Liver (tissue), 9 donors: ENCODE data around the gene UBA7. TPM values are rescaled to one million over a fixed set of nuclear protein-coding genes. Genes with fewer than 3 reads are reported as not detected.

Experiments used
- DNase-seq: peaks from one replicate; pipeline ENCODE4 v3.0.0-alpha.2; 2017; ENCODE audit warnings: low spot score
- H3K27ac ChIP-seq, 2 donors: one replicate each; pipeline ENCODE4 v1.7.0; 2013; ENCODE audit warnings: inconsistent platforms in 2 of 2, low read length in 2 of 2, control low read depth in 1 of 2, low read depth in 1 of 2, mild to moderate bottlenecking in 1 of 2
- H3K27me3 ChIP-seq, 4 donors: one replicate each; pipeline versions ENCODE4 v1.6.1 to v1.7.0; 2013; ENCODE audit warnings: low read length in 3 of 4, inconsistent platforms in 1 of 4, mild to moderate bottlenecking in 1 of 4, moderate library complexity in 1 of 4; ENCODE audit not compliant: control insufficient read depth in 4 of 4, insufficient read depth in 4 of 4
- H3K36me3 ChIP-seq, 4 donors: one replicate each; pipeline versions ENCODE4 v1.6.1 to v1.7.0; 2013; ENCODE audit warnings: low read length in 3 of 4, mild to moderate bottlenecking in 3 of 4, low read depth in 1 of 4, moderate library complexity in 1 of 4; ENCODE audit not compliant: control insufficient read depth in 4 of 4, insufficient read depth in 3 of 4
- H3K4me1 ChIP-seq, 4 donors: one replicate each; pipeline versions ENCODE4 v1.6.1 to v1.7.0; 2013; ENCODE audit warnings: low read length in 3 of 4, mild to moderate bottlenecking in 3 of 4, moderate library complexity in 1 of 4; ENCODE audit not compliant: control insufficient read depth in 4 of 4, insufficient read depth in 4 of 4
- H3K4me3 ChIP-seq, 3 donors: one replicate each; pipeline versions ENCODE4 v1.6.1 to v1.7.0; 2013; ENCODE audit warnings: low read length in 3 of 3, control low read depth in 1 of 3, low read depth in 1 of 3, mild to moderate bottlenecking in 1 of 3
- H3K9ac ChIP-seq, 2 donors: one replicate each; pipeline ENCODE4 v1.7.0; 2013; ENCODE audit warnings: low read length in 2 of 2, mild to moderate bottlenecking in 2 of 2, moderate library complexity in 2 of 2, control low read depth in 1 of 2, low read depth in 1 of 2
- H3K9me3 ChIP-seq, 4 donors: one replicate each; pipeline versions ENCODE4 v1.6.1 to v1.7.0; 2013; ENCODE audit warnings: low read length in 3 of 4; ENCODE audit not compliant: control insufficient read depth in 4 of 4
- CTCF ChIP-seq: fragments of 150-350 bp; IDR thresholded peaks from 2 replicates; pipeline ENCODE4 v1.5.1; 2017; ENCODE audit warnings: improper control_type of control experiment, low read depth, low read length; ENCODE audit not compliant: missing input control
- EGR1 ChIP-seq, 2 donors: IDR thresholded peaks; 2 replicates each; pipeline ENCODE4 v1.6.1; 2016 to 2018; ENCODE audit warnings: antibody characterized with exemption in 2 of 2, low read depth in 2 of 2
- FOXA1 ChIP-seq: IDR thresholded peaks from 2 replicates; pipeline ENCODE4 v1.6.1; 2016; ENCODE audit warnings: antibody characterized with exemption
- FOXA2 ChIP-seq: IDR thresholded peaks from 2 replicates; pipeline ENCODE4 v1.6.1; 2016; ENCODE audit warnings: antibody characterized with exemption
- GABPA ChIP-seq, 2 donors: IDR thresholded peaks in 1 of 2; conservative IDR thresholded peaks in 1 of 2; 2 replicates each; pipeline ENCODE4 v1.6.1; 2016; ENCODE audit warnings: antibody characterized with exemption in 2 of 2, mild to moderate bottlenecking in 1 of 2, moderate library complexity in 1 of 2
- HNF4A ChIP-seq, 2 donors: conservative IDR thresholded peaks; 2 replicates each; pipeline ENCODE4 v1.6.1; 2016; ENCODE audit warnings: antibody characterized with exemption in 2 of 2, mild to moderate bottlenecking in 2 of 2
- HNF4G ChIP-seq: IDR thresholded peaks from 2 replicates; pipeline ENCODE4 v1.6.1; 2016; ENCODE audit warnings: antibody characterized with exemption
- JUND ChIP-seq, 2 donors: IDR thresholded peaks; 2 replicates each; pipeline ENCODE4 v1.6.1; 2016; ENCODE audit warnings: antibody characterized with exemption in 2 of 2
- MAX ChIP-seq: IDR thresholded peaks from 2 replicates; pipeline ENCODE4 v1.6.1; 2016; ENCODE audit warnings: antibody characterized with exemption
- NR2F2 ChIP-seq: IDR thresholded peaks from 2 replicates; pipeline ENCODE4 v1.6.1; 2016; ENCODE audit warnings: antibody characterized with exemption
- RAD21 ChIP-seq, 2 donors: IDR thresholded peaks; 2 replicates each; pipeline ENCODE4 v1.6.1; 2016; ENCODE audit warnings: antibody characterized with exemption in 2 of 2, mild to moderate bottlenecking in 2 of 2
- SP1 ChIP-seq: IDR thresholded peaks from 2 replicates; pipeline ENCODE4 v1.6.1; 2018; ENCODE audit warnings: antibody characterized with exemption, mild to moderate bottlenecking
- YY1 ChIP-seq: IDR thresholded peaks from 2 replicates; pipeline ENCODE4 v1.6.1; 2016; ENCODE audit warnings: antibody characterized with exemption, mild to moderate bottlenecking
- ZBTB33 ChIP-seq: IDR thresholded peaks from 2 replicates; pipeline ENCODE4 v1.6.1; 2016; ENCODE audit warnings: antibody characterized with exemption
- WGBS: extraction: QIAGEN DNeasy Blood & Tissue Kit; methylation state at CpG from one replicate; pipeline ENCODE4 v1.1.7; 2013; 5-methylcytosine and 5-hydroxymethylcytosine counted together
- polyA plus RNA-seq, 2 donors: library from polyadenylated mRNA; stranded (reverse) in 1 of 2; unstranded in 1 of 2; fragments of 200-250 nt in 1 of 2; fragments of >200 nt in 1 of 2; fragmentation: Nextera tagmentation in 1 of 2; extraction: Ambion mirVana in 1 of 2; gene quantifications; one replicate each; pipeline versions ENCODE4 v1.2.1 to v1.2.3, GENCODE V29; 2013 to 2015
- total RNA-seq, 2 donors: library from RNA; depleted of rRNA; stranded (reverse); fragments of >200 nt; gene quantifications; one replicate each; pipeline ENCODE4 v1.2.3, GENCODE V29; 2014
- donor health status: healthy.
- donor health status: healthy.
- donor health status: healthy.
- donor health status: healthy.
- donor health status: healthy.

UBA7 gene
- total and polyA plus RNA-seq, 4 donors, result 14.6 to 29.5 (median 15.2) TPM

- Histone ChIP-seq H3K4me1 (peaks cover 5 to 16% (median 10%) of the 10 kb centered on the region in 4 donors), H3K4me3 (peak within 1 kb of the TSS; percentile 33 to 83 (median 81)), H3K9ac (peak within 1 kb of the TSS in 1 of 2 donors; percentile 36), H3K27me3 (no peaks in the 10 kb centered on the region), H3K9me3 (no peaks in the 10 kb centered on the region), H3K36me3 (no peaks in the 10 kb centered on the region), H3K27ac (peak within 1 kb of the TSS in 1 of 2 donors; percentile 32)
- DNase-seq, result peak; percentile 98
- WGBS, result 6% methylated on average over 52 of the region's 52 CpGs
- no peak for TF ChIP-seq ZBTB33
- no peak for TF ChIP-seq HNF4A (conservative IDR thresholded peaks at IDR 0.05)
- peak in 1 of 2 donors; percentile 32 for TF ChIP-seq RAD21 (IDR thresholded peaks at IDR 0.05)
- TF ChIP-seq FOXA1, result no peak
- no peak for TF ChIP-seq MAX
- no peak for TF ChIP-seq NR2F2
- TF ChIP-seq HNF4G, result no peak
- no peak for TF ChIP-seq YY1
- TF ChIP-seq GABPA (IDR thresholded peaks at IDR 0.05 in 1 of 2, conservative IDR thresholded peaks at IDR 0.05 in 1 of 2), result peak; percentile 89 to 97
- TF ChIP-seq SP1, result peak; percentile 60
- no peak for TF ChIP-seq FOXA2
- no peak for TF ChIP-seq CTCF
- no peak for TF ChIP-seq EGR1 (IDR thresholded peaks at IDR 0.05; ENCODE audit: low read depth in 2 of 2)
Observed at GRCh38 chr3:49856181-49857005, 42.6 kb upstream of the UBA7 start, which contains the start of gene TRAIP. Gene TRAIP, minus strand, starts transcription at chr3:49856564. Its CDS starts 111 bp downstream, at chr3:49856453.

GRCh38 chr3:49855662-49856061 lies 41.9 kb upstream of the UBA7 start:
- no peak overlapping the region for H3K27ac ChIP-seq
- TF ChIP-seq JUND (IDR thresholded peaks at IDR 0.05), result no peak
- TF ChIP-seq RAD21 (IDR thresholded peaks at IDR 0.05), result no peak
- TF ChIP-seq FOXA1, result no peak
- TF ChIP-seq EGR1 (IDR thresholded peaks at IDR 0.05; ENCODE audit: low read depth in 2 of 2), result no peak
- no peak for DNase-seq
- H3K9me3 ChIP-seq, result no peaks in the 10 kb centered on the region
- H3K27me3 ChIP-seq, result no peaks in the 10 kb centered on the region
- H3K36me3 ChIP-seq, result no peaks in the 10 kb centered on the region
- H3K9ac ChIP-seq, result no peak overlapping the region
- 62% methylated on average over 5 of the region's 5 CpGs for WGBS
- peaks cover 5 to 16% (median 10%) of the 10 kb centered on the region in 4 donors for H3K4me1 ChIP-seq
- H3K4me3 ChIP-seq, result no peak overlapping the region
